Measurements from ENCODE around the gene IQCH. TPM values are rescaled to one million over a fixed set of nuclear protein-coding genes. Genes with fewer than 3 reads are reported as not detected.
A peak's percentile ranks its signal among the peaks of the same experiment; 100 is the strongest.

IQCH gene
- total RNA-seq, 1 experiment from 2014 or later = 1.1 TPM

DNA sequence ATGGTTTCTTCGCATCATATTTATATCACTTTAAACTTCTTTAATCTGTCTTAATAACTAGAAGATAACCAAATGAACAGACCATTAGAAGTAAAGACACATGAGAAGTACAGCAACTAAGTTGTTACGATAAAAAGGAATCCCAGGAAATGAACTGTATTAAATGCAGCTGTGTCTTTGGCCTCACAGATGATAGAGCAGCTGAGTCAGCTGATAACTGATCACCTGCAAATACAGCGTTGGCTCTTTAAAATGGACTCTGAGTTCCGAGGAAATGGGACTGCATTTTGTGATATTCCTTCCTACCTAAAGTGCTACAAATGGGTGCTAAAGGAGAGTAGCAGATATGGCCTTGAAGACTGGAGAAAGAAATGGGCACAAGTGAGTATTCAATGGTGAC lies 145.3 kb downstream of the IQCH start:
- Histone ChIP-seq H4K91ac (ENCODE audit: insufficient read length, low read depth, low read length) (no peak overlapping the region), H3K9me3 (ENCODE audit: control insufficient read depth, low read depth, low read length) (no peaks in the 10 kb centered on the region), H2AK5ac (ENCODE audit: insufficient read length, low read length) (no peak overlapping the region), H3K9ac (ENCODE audit: extremely low read depth, insufficient read length, low read length) (no peak overlapping the region), H3K79me1 (ENCODE audit: insufficient read depth, low read depth, low read length, poor library complexity, severe bottlenecking) (no peaks in the 10 kb centered on the region), H2AFZ (ENCODE audit: low read length) (no peak overlapping the region), H3K4me1 (ENCODE audit: insufficient read depth, low read length) (no peaks in the 10 kb centered on the region), H4K8ac (replicated peaks; ENCODE audit: insufficient read length, low read depth, low read length) (no peak overlapping the region), H3K79me2 (ENCODE audit: insufficient read depth, low read length) (no peaks in the 10 kb centered on the region), H3K4ac (ENCODE audit: low read depth, low read length) (no peak overlapping the region), H2BK5ac (ENCODE audit: insufficient read length, low read length) (no peak overlapping the region), H2BK20ac (ENCODE audit: low read depth, low read length, poor library complexity, severe bottlenecking) (no peak overlapping the region), H3K4me2 (ENCODE audit: insufficient read depth, insufficient read length, low read length) (no peak overlapping the region), H4K20me1 (ENCODE audit: control insufficient read depth, insufficient read depth, insufficient read length) (no peaks in the 10 kb centered on the region), H3K23ac (ENCODE audit: insufficient read length, low read depth, low read length) (no peak overlapping the region), H3T11ph (ENCODE audit: low read length) (no peak overlapping the region), H2BK120ac (ENCODE audit: low read depth, low read length, poor library complexity, severe bottlenecking) (no peak overlapping the region), H3K14ac (ENCODE audit: insufficient read depth, low read length) (no peak overlapping the region), H3K27me3 (ENCODE audit: insufficient read depth, low read length) (no peaks in the 10 kb centered on the region), H3K56ac (ENCODE audit: insufficient read length, low read depth, low read length) (no peak overlapping the region), H3K27ac (ENCODE audit: insufficient read length, low read depth, low read length) (no peak overlapping the region), H2BK12ac (ENCODE audit: insufficient read length, low read depth, low read length) (no peak overlapping the region), H3K18ac (ENCODE audit: insufficient read length, low read depth, low read length) (no peak overlapping the region), H2BK15ac (ENCODE audit: low read depth, low read length) (no peak overlapping the region), H3K23me2 (ENCODE audit: insufficient read length, low read depth, low read length, poor library complexity, severe bottlenecking) (no peaks in the 10 kb centered on the region), H4K5ac (ENCODE audit: insufficient read length, low read depth, low read length) (no peak overlapping the region)
- WGBS (ENCODE audit: extremely low coverage, insufficient read length, low lambda C conversion rate) = no CpG with 5 or more reads among the region's 4 CpGs
- DNase-seq = no peak
- H3K27ac Mint-ChIP-seq = peak overlapping the region in 1 of 3 experiments; percentile 68; a peak in 2 of 7 replicates
- H3K9me3 Mint-ChIP-seq = no peaks in the 10 kb centered on the region
- H3K27me3 Mint-ChIP-seq (ENCODE audit: low read depth) = no peaks in the 10 kb centered on the region; the same call in 1 of the 2 replicates
- H3K4me3 Mint-ChIP-seq = no peak overlapping the region
- H3K4me1 Mint-ChIP-seq = peaks cover 26 to 34% of the 10 kb centered on the region in 2 experiments
- no peaks in the 10 kb centered on the region for H3K36me3 Mint-ChIP-seq (ENCODE audit: insufficient read depth in 1 of 3, low read depth in 3 of 3)
- TF ChIP-seq CTCF (conservative IDR thresholded peaks at IDR 0.05) = no peak

All from H9 (cell line).